Stimulated activated CD4-positive, alpha-beta T cell treated with anti-CD3 and anti-CD28 coated beads, Interleukin-2, amount 100 ng/mL, for 24 hours (primary cell): ENCODE measurements around the gene TTI1.
"Not testable (repeated sequence)": the region's sequence is repeated elsewhere in the genome, so short reads cannot be mapped to it uniquely, and the experiment has no call there.

Experiments used
- DNase-seq, 2 donors: peaks; one replicate each; pipeline ENCODE4 v3.0.0-alpha.2; 2020

Gene TTI1

GRCh38 chr20:38052870-38053269 lies 19.6 kb upstream of the TTI1 start:
- no peak for DNase-seq

DNA sequence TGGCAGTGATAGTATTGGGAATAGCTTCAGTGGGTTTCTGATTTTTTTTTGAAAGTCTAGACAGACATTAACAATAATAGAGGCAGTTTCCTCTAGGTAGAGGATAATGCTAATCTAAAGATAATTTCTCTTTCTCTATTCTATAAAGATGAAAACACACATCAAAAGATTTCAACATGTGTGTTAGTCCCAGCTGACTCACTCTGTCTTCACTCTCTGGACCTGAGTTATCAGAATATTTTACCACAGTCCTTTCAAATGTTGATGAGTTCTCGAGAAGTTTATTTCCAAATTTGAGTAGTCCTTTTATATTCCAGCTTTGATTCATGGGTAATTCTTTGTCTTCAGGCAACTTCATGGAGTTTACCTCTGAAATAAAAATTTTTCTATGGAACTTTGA lies 17.4 kb upstream of the TTI1 start:
- DNase-seq: no peak

GRCh38 chr20:38049800-38050199 lies 16.5 kb upstream of the TTI1 start:
- no peak for DNase-seq

DNA sequence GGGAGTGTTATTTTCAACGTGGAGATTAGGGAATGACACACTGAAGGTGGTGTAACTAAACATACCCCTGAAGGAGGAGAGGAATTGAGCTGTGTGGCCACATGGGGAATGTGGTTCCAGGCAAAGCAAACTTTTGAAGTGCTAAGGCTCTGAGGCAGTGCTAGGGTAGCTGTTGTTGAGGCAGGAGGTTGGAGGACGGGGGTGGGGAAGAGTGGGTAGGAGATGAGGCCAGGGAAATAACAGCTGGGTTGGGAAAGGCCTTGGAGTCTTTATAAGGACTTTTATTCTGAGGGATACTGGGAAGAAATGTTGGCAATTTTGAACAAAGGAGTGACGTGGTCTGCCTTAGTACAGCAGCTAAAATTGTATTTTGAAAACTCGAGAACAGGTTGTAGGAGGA lies 13.3 kb upstream of the TTI1 start:
- DNase-seq: no peak

DNA sequence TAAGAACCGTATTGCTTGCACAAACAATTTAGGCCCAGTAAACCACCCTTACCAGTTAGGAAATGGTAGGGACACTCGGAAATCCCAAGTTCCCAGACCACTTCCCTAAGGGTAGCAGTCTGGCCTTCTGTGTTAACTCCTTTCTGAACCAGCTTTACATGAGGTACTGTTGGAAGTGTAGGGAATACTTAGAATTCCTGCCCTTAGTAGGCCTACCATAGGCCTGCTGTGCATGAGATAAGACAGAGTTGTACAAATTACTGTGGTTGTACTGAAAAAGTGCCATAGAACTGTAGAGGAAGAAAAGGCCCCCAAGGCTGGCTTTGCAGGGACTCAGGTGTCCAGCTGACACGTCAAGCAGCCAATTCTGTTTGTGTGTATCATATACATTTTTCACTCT lies 11.4 kb upstream of the TTI1 start:
- DNase-seq: no peak

- DNase-seq: peak; percentile 23 to 30
These were observed 10.4 kb upstream of the TTI1 start for GRCh38 chr20:38043512-38044300.

GRCh38 chr20:38040276-38040675 lies 7.0 kb upstream of the TTI1 start:
- no peak for DNase-seq

- no peak for DNase-seq
These were observed 3.1 kb upstream of the TTI1 start for GRCh38 chr20:38036366-38036765.

DNA sequence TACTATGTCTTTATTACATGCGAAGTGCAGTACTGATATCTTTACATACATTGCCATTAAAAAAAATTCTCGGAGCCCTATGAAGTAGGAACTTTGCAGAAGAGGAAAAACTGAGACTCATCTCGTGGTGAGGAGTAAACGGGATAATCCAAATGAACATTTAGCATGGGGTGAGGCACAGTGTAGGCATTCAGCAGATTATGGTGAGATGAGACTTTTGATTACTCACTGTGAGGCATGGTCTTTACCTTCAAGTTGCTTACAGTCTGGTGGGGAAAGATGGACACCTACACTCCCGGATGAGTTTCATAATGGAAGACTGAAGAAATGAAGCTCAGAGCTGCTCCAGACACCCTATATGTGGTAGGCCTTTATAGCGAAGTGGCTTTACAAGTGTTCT lies 1.7 kb upstream of the TTI1 start:
- no peak for DNase-seq

GRCh38 chr20:38034108-38034649 lies 923 bp upstream of the TTI1 start:
- peak in 1 of 2 donors; percentile 5 for DNase-seq

DNA sequence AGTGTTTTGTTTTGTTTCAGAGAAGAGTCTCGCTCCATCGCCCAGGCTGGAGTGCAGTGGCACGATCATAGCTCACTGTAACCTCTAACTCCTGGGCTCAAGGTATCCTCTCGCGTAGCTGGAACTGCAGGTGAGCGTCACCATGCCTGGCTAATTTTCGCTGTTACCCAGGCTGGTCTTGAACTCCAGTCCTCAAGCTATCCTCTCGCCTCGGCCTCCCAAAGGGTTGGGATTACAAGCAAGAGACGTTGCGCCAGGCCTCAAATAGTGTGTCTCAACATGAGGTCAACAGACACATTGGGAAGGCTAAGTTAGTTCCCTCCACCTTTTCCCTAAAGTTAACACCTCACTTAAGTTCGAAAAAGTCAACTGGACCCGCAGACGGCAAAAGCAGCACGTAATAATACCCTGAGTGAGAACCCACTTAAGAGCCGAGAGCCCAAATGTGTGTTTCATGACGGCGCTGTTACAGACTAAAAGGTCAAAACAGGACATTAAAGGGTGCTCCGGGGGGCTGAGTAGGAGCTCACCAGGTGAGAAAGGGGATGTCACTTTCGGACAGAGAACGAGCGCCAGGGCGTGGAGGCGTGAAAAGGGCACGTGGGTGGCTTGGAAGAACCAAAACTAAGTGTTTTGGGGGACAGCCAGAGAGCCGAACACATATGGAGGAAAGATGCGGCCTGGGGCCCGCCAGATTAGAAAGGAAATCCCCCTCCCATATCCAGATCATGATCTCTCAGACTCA lies 499 bp downstream of the TTI1 start:
- peak in 1 of 2 donors; percentile 67 for DNase-seq

GRCh38 chr20:38031957-38032356 lies 1.3 kb downstream of the TTI1 start:
- DNase-seq: no peak

DNA sequence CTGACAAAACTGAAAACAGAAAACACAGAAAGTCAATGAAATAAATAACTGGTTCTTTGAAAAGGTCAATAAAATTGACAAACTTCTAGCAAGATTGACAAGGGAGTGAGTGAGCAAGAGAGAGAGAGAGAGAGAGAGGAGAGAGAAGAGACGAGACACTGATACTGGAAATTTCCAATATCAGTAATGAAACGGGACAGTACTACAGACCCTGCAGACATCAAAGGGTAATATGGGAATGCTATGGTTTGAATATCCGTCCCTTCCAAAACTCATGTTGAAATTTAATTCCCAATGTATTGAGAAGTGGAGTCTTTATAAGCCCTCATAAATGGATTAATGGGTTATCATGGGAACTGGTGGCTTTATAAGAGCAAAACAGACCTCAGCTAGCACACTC lies 3.8 kb downstream of the TTI1 start:
- DNase-seq: no peak

DNA sequence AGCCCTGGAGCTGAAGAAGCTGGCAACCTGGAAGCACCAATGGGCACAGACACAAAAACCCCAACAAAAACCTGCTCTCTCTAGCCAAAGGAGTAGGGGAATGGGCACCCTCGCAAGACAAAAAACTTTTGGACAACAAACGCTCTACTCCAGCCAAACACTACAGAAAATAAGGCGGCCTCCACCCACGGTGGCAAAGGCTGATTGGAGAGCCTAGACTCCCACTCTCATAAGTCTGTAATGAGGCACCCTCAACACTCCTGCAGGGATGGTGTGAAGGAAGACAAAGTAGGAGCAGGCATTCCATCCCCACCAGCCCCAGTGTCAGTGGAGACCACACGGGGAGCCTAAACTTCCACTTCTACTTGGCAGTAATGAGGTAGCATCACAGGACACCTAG lies 8.8 kb downstream of the TTI1 start:
- no peak for DNase-seq

DNA sequence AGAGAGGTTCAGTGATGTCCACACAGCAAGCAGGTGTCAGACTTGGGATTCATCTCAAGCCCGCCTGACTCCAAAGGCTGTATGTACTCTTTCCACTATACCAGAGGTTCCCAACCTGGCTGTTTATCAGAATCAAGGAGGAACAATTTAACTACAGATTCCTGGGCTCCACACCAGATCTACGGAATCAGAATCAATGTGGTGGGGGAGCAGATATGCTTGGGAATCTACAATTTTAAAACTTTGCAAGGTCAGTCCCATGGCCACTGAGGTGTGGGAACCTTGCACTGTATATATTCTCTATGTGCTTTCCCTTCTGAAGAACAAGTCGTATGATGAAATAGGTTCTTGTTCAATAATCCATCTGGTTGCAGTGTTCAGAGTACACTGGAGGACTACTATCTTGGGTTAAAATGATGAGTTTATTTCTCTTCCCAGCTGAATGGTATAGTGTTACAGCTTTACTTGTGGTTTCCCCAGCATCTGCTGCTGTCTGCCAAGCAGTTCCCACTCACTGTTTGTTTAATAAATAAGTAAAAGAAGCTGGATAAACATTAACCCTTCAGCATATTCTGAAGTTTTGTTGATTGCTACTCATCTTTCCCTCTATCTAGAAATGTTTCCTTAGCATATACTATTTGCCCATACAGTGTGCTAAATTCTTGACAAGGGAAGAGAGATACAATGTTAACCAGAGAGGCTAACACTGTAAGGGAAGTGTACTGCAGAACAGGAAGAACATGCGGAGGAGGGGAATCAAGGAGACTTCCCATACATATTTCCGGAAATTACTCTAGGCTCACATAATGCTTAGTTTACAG lies 9.9 kb downstream of the TTI1 start:
- no peak for DNase-seq

DNA sequence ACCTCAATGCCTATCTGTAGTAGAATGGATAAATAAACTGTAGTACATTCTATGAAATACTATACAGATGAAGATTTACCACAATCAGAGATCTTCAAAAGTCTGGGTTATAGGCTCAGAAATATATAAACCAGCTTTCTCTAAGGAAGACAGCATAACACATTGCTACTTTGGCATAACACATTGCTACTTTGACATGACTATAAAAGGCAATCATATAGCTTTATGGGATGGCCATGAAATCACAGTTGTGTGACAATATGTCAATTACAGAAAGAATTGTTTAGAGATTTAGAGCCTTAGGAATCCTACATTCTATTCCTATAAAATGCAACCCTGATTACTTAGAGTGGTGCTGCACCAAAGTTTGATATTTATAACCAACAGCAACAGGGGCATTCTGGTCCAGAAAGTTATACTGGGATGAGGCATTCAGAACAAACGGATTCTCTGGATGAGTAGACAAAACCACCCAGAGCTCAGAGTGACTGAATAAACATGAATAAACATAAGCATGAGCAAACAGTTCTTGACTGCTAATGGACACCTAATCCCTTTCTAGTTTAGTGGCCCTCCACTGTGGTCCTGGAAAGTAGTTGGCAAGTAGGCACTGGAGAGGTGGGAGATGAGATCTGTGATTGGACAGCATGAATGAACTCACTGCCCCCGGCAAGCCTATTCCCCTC lies 12.0 kb downstream of the TTI1 start:
- no peak for DNase-seq

- no peak for DNase-seq
These were observed 14.9 kb downstream of the TTI1 start for GRCh38 chr20:38018385-38018784.

DNA sequence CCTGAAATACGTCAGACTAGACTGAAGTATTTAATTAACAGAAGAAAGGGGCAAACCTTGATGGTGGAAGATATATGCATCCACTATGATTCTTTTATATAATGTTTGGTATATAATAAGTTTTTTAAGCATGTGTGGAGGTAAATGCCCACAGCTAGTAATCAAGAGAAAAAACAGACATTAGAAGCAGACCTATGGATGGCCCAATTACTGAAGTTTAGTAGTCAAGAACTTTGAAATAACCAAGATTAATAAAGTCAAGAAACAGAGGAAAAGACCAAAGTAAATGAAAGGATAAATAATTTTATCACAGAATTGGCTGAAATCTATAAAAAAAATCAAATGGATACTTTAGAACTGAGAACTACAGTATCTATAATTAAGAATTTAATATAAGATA lies 15.3 kb downstream of the TTI1 start:
- DNase-seq: no peak

DNA sequence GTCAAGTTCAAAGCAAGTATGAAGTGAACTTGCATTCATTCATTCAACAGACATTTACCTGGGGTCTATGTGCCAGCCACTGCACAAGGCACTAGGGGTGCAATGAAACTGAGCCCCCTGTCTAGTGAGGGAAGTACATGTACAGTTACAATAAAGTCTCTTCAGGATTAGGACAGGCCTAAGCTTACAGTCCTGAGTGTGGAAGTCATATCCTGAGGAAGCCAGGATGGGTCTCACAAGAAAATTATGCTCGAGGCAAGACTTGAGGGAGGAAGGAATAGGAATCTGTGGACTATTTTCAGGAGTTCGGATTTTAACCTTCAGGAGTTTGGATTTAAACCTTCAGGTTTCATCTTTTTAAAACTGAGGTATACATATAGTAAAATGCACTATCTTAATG lies 19.4 kb downstream of the TTI1 start:
- DNase-seq: no peak

- DNase-seq: no peak
These were observed 20.9 kb downstream of the TTI1 start for GRCh38 chr20:38012332-38012731.

GRCh38 chr20:38011696-38012095 lies 21.6 kb downstream of the TTI1 start:
- DNase-seq: no peak

DNA sequence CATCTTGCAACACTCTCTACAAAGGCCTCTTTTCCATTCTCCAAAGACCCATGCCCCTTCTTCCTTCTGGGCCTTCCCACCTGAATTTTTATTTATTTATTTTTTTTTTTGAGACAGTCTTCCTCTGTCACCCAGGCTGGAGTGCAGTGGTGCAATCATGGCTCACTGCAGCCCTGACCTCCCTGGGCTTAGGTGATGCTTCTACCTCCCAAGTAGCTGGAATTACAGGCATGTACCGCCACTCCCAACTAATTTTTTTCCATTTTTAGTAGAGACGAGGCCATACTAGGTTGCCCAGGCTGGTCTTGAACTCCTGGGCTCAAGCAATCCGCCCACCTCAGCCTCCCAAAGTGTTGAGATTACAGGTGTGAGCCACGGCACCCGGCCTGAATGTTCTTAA lies 23.8 kb downstream of the TTI1 start:
- not testable (repeated sequence) for DNase-seq
